Neuronal stem cell (in vitro differentiated cells): ENCODE results near the gene FBXO5.
A peak's percentile ranks its signal among the peaks of the same experiment; 100 is the strongest.

Source experiments
- DNase-seq: peaks from one replicate; pipeline ENCODE4 v3.0.0-alpha.2; 2013; ENCODE audit warnings: low spot score
- H2AFZ ChIP-seq: one replicate; pipeline ENCODE4 v1.6.1; 2013; ENCODE audit warnings: mild to moderate bottlenecking, low read length, inconsistent platforms
- H2AK5ac ChIP-seq: 2 replicates; pipeline ENCODE4 v1.6.1; 2013; ENCODE audit warnings: low read depth, mild to moderate bottlenecking, inconsistent platforms, low read length, moderate library complexity, mixed read lengths
- H2BK120ac ChIP-seq: 2 replicates; pipeline ENCODE4 v1.6.1; 2013; ENCODE audit warnings: low read depth, mild to moderate bottlenecking, inconsistent platforms, low read length, moderate library complexity, mixed read lengths
- H2BK12ac ChIP-seq: one replicate; pipeline ENCODE4 v1.6.1; 2013; ENCODE audit warnings: low read length, inconsistent platforms
- H2BK15ac ChIP-seq: 2 replicates; pipeline ENCODE4 v1.6.1; 2013; ENCODE audit warnings: mild to moderate bottlenecking, low read length, inconsistent platforms, mixed read lengths
- H2BK5ac ChIP-seq: one replicate; pipeline ENCODE4 v1.6.1; 2013; ENCODE audit warnings: inconsistent platforms, mild to moderate bottlenecking, low read length, moderate library complexity
- H3K14ac ChIP-seq: one replicate; pipeline ENCODE4 v1.6.1; 2013; ENCODE audit warnings: low read length, inconsistent platforms
- H3K18ac ChIP-seq: 2 replicates; pipeline ENCODE4 v1.6.1; 2013; ENCODE audit warnings: low read length, inconsistent platforms
- H3K23ac ChIP-seq: 2 replicates; pipeline ENCODE4 v1.6.1; 2013; ENCODE audit warnings: low read depth, mild to moderate bottlenecking, mixed read lengths, low read length, inconsistent platforms; ENCODE audit not compliant: poor library complexity
- H3K27ac ChIP-seq: replicated peaks from 3 replicates; pipeline ENCODE4 v1.5.1; 2013; ENCODE audit warnings: low read length, inconsistent platforms
- H3K27me3 ChIP-seq, 3 experiments: 2 replicates each; pipeline ENCODE4 v1.6.1; 2013; ENCODE audit warnings: low read length in 3 of 3, mild to moderate bottlenecking in 2 of 3, inconsistent platforms in 1 of 3, low read depth in 1 of 3, mixed read lengths in 1 of 3, moderate library complexity in 1 of 3; ENCODE audit not compliant: control insufficient read depth in 3 of 3, insufficient read depth in 3 of 3
- H3K36me3 ChIP-seq, 2 donors: replicated peaks in 1 of 2; 2 replicates each; pipeline ENCODE4 v1.6.1; 2013; ENCODE audit warnings: low read length in 2 of 2; ENCODE audit not compliant: control insufficient read depth in 2 of 2, insufficient read depth in 2 of 2
- H3K4ac ChIP-seq: 2 replicates; pipeline ENCODE4 v1.6.1; 2013; ENCODE audit warnings: inconsistent platforms, mild to moderate bottlenecking, low read length, moderate library complexity
- H3K4me1 ChIP-seq, 2 donors: 1 replicate in 1 of 2; 2 replicates in 1 of 2; pipeline ENCODE4 v1.6.1; 2013; ENCODE audit warnings: low read length in 2 of 2, low read depth in 1 of 2; ENCODE audit not compliant: control insufficient read depth in 2 of 2, insufficient read depth in 1 of 2
- H3K4me2 ChIP-seq: one replicate; pipeline ENCODE4 v1.6.1; 2013; ENCODE audit warnings: mild to moderate bottlenecking, low read length, inconsistent platforms; ENCODE audit not compliant: insufficient read depth, poor library complexity, severe bottlenecking
- H3K4me3 ChIP-seq, 2 donors: 2 replicates each; pipeline ENCODE4 v1.5.1; 2013; ENCODE audit warnings: low read length in 2 of 2, mild to moderate bottlenecking in 2 of 2, inconsistent platforms in 1 of 2, moderate library complexity in 1 of 2
- H3K79me1 ChIP-seq: one replicate; pipeline ENCODE4 v1.6.1; 2013; ENCODE audit warnings: low read depth, mild to moderate bottlenecking, inconsistent platforms, low read length, moderate library complexity
- H3K9ac ChIP-seq: one replicate; pipeline ENCODE4 v1.6.1; 2013; ENCODE audit warnings: mild to moderate bottlenecking, low read depth, low read length, inconsistent platforms; ENCODE audit not compliant: poor library complexity
- H3K9me3 ChIP-seq, 2 donors: replicated peaks in 1 of 2; 2 replicates each; pipeline versions ENCODE3 to v1.6.1; 2013; ENCODE audit warnings: low read length in 2 of 2, mild to moderate bottlenecking in 2 of 2, inconsistent platforms in 1 of 2, low read depth in 1 of 2, mixed read lengths in 1 of 2, moderate library complexity in 1 of 2; ENCODE audit not compliant: control insufficient read depth in 2 of 2, insufficient read depth in 1 of 2
- H4K8ac ChIP-seq: one replicate; pipeline ENCODE4 v1.6.1; 2013; ENCODE audit warnings: low read depth, mild to moderate bottlenecking, inconsistent platforms, low read length, moderate library complexity
- H4K91ac ChIP-seq: one replicate; pipeline ENCODE4 v1.6.1; 2013; ENCODE audit warnings: low read length, low read depth, mild to moderate bottlenecking, inconsistent platforms; ENCODE audit not compliant: poor library complexity
- WGBS, 2 donors: extraction: QIAGEN DNeasy Blood & Tissue Kit; methylation state at CpG; one replicate each; pipeline ENCODE4 v1.1.7; 2013; ENCODE audit warnings: missing lambda C conversion rate in 2 of 2, mixed read lengths in 1 of 2; ENCODE audit not compliant: insufficient read length in 2 of 2, insufficient replicate concordance in 1 of 2; ENCODE audit errors: extremely low coverage in 2 of 2; 5-methylcytosine and 5-hydroxymethylcytosine counted together

The FBXO5 gene

GRCh38 chr6:152980656-152981055 is 2.2 kb downstream of the FBXO5 start:
- H3K36me3 ChIP-seq = peaks cover 0 to 63% of the 10 kb centered on the region in 2 donors
- no CpG with 5 or more reads among the region's 1 CpG for WGBS, 2 donors
- no peak for DNase-seq
- peaks cover 0 to 3% of the 10 kb centered on the region in 2 donors for H3K9me3 ChIP-seq
- no peak overlapping the region for H2BK5ac ChIP-seq
- no peak overlapping the region for H3K18ac ChIP-seq
- H4K8ac ChIP-seq = no peak overlapping the region
- H2BK15ac ChIP-seq = no peak overlapping the region
- H3K4ac ChIP-seq = no peak overlapping the region
- H3K79me1 ChIP-seq = peaks cover 2% of the 10 kb centered on the region
- no peak overlapping the region for H3K14ac ChIP-seq
- H2BK12ac ChIP-seq = no peak overlapping the region
- H3K27me3 ChIP-seq = no peaks in the 10 kb centered on the region
- H2BK120ac ChIP-seq = no peak overlapping the region
- no peak overlapping the region for H2AFZ ChIP-seq
- no peak overlapping the region for H4K91ac ChIP-seq
- peak overlapping the region in 1 of 2 donors; percentile 77 for H3K4me3 ChIP-seq
- peaks cover 11 to 30% of the 10 kb centered on the region in 2 donors for H3K4me1 ChIP-seq
- H2AK5ac ChIP-seq = no peak overlapping the region
- no peak overlapping the region for H3K23ac ChIP-seq
- H3K4me2 ChIP-seq = peak overlapping the region; percentile 18
- H3K9ac ChIP-seq = no peak overlapping the region
- H3K27ac ChIP-seq = no peak overlapping the region

- H2AFZ ChIP-seq = no peak overlapping the region
- no peak overlapping the region for H3K9ac ChIP-seq
- H2BK120ac ChIP-seq = no peak overlapping the region
- H3K4me3 ChIP-seq = no peak overlapping the region
- H2BK15ac ChIP-seq = no peak overlapping the region
- no peak overlapping the region for H4K91ac ChIP-seq
- no peak overlapping the region for H2BK12ac ChIP-seq
- H3K18ac ChIP-seq = no peak overlapping the region
- H3K79me1 ChIP-seq = peaks cover 2% of the 10 kb centered on the region
- no CpG with 5 or more reads among the region's 1 CpG for WGBS, 2 donors
- DNase-seq = no peak
- H3K4me1 ChIP-seq = peaks cover 9 to 27% of the 10 kb centered on the region in 2 donors
- no peak overlapping the region for H3K14ac ChIP-seq
- H3K23ac ChIP-seq = no peak overlapping the region
- H2BK5ac ChIP-seq = no peak overlapping the region
- H3K4ac ChIP-seq = no peak overlapping the region
- no peak overlapping the region for H3K4me2 ChIP-seq
- H3K36me3 ChIP-seq = peaks cover 7 to 72% of the 10 kb centered on the region in 2 donors
- H3K9me3 ChIP-seq = peaks cover 0 to 7% of the 10 kb centered on the region in 2 donors
- no peak overlapping the region for H2AK5ac ChIP-seq
- H3K27ac ChIP-seq = no peak overlapping the region
- H4K8ac ChIP-seq = no peak overlapping the region
- no peaks in the 10 kb centered on the region for H3K27me3 ChIP-seq
Measured at GRCh38 chr6:152979116-152979515, 3.7 kb downstream of the FBXO5 start.

GRCh38 chr6:152978058-152978457 is 4.8 kb downstream of the FBXO5 start:
- Histone ChIP-seq H2AFZ (no peak overlapping the region), H3K4ac (no peak overlapping the region), H3K23ac (no peak overlapping the region), H3K4me2 (peak overlapping the region; percentile 18), H3K79me1 (peaks cover 3% of the 10 kb centered on the region), H3K4me1 (peaks cover 9 to 27% of the 10 kb centered on the region in 2 donors), H2BK5ac (no peak overlapping the region), H3K14ac (no peak overlapping the region), H3K4me3 (no peak overlapping the region), H2AK5ac (no peak overlapping the region), H3K9me3 (peaks cover 0 to 11% of the 10 kb centered on the region in 2 donors), H3K36me3 (peaks cover 10 to 82% of the 10 kb centered on the region in 2 donors), H3K27me3 (no peaks in the 10 kb centered on the region), H2BK12ac (no peak overlapping the region), H2BK120ac (no peak overlapping the region), H4K8ac (no peak overlapping the region), H3K9ac (no peak overlapping the region), H4K91ac (no peak overlapping the region), H3K27ac (no peak overlapping the region), H3K18ac (no peak overlapping the region), H2BK15ac (no peak overlapping the region)
- DNase-seq = no peak
- no CpG with 5 or more reads among the region's 3 CpGs for WGBS, 2 donors

- peaks cover 2% of the 10 kb centered on the region for H3K79me1 ChIP-seq
- no peak overlapping the region for H3K14ac ChIP-seq
- no peak overlapping the region for H3K18ac ChIP-seq
- H3K27me3 ChIP-seq = no peaks in the 10 kb centered on the region
- peaks cover 10 to 87% of the 10 kb centered on the region in 2 donors for H3K36me3 ChIP-seq
- no peak overlapping the region for H2BK15ac ChIP-seq
- H2AK5ac ChIP-seq = no peak overlapping the region
- H3K4me3 ChIP-seq = no peak overlapping the region
- H3K27ac ChIP-seq = no peak overlapping the region
- H3K23ac ChIP-seq = no peak overlapping the region
- H2BK5ac ChIP-seq = no peak overlapping the region
- H2BK120ac ChIP-seq = no peak overlapping the region
- H2AFZ ChIP-seq = no peak overlapping the region
- DNase-seq = no peak
- no peak overlapping the region for H3K4ac ChIP-seq
- H3K4me2 ChIP-seq = peak overlapping the region; percentile 11
- no peak overlapping the region for H4K8ac ChIP-seq
- H4K91ac ChIP-seq = no peak overlapping the region
- peaks cover 9 to 27% of the 10 kb centered on the region in 2 donors for H3K4me1 ChIP-seq
- H3K9me3 ChIP-seq = peaks cover 0 to 13% of the 10 kb centered on the region in 2 donors
- no peak overlapping the region for H2BK12ac ChIP-seq
- H3K9ac ChIP-seq = no peak overlapping the region
Measured at GRCh38 chr6:152977556-152977955, 5.3 kb downstream of the FBXO5 start.
